RWPE2 (cell line): ENCODE results near the gene TLE2.
A peak's percentile ranks its signal among the peaks of the same experiment; 100 is the strongest.

Source experiments
- ATAC-seq: fragments of 200-7000 bp; cut with Tn5 transposase; 3 replicates; pipeline ENCODE4 v1.9.1; 2021; ENCODE audit warnings: low read depth
- DNase-seq: peaks from one replicate; pipeline ENCODE4 v3.0.0-alpha.2; 2020; ENCODE audit warnings: low spot score
- H3K27ac ChIP-seq: fragments of 450-650 bp; 2 replicates; pipeline ENCODE4 v1.5.1; 2017; ENCODE audit warnings: mild to moderate bottlenecking; ENCODE audit not compliant: poor library complexity, severe bottlenecking
- H3K27me3 ChIP-seq: fragments of 250-450 bp; sonication (Bioruptor Pico); 2 replicates; pipeline ENCODE4 v1.5.1; 2021; ENCODE audit warnings: mild to moderate bottlenecking, moderate library complexity; ENCODE audit not compliant: insufficient read depth, poor library complexity, severe bottlenecking
- H3K36me3 ChIP-seq: fragments of 250-450 bp; sonication (Bioruptor Pico); 2 replicates; pipeline ENCODE4 v1.5.1; 2020; ENCODE audit warnings: low read depth, mild to moderate bottlenecking, moderate library complexity
- H3K4me1 ChIP-seq: fragments of 250-450 bp; sonication (Bioruptor Pico); 2 replicates; pipeline ENCODE4 v1.5.1; 2021; ENCODE audit warnings: mild to moderate bottlenecking, moderate library complexity; ENCODE audit not compliant: insufficient read depth, poor library complexity, severe bottlenecking
- H3K4me3 ChIP-seq: fragments of 250-450 bp; sonication (Bioruptor Pico); 2 replicates; pipeline ENCODE4 v1.5.1; 2021; ENCODE audit warnings: mild to moderate bottlenecking, moderate library complexity; ENCODE audit not compliant: severe bottlenecking
- H3K9me3 ChIP-seq: fragments of 250-450 bp; sonication (Bioruptor Pico); 2 replicates; pipeline ENCODE4 v1.5.1; 2021; ENCODE audit warnings: mild to moderate bottlenecking, moderate library complexity; ENCODE audit not compliant: severe bottlenecking
- CTCF ChIP-seq: fragments of 450-650 bp; IDR thresholded peaks from one replicate; pipeline ENCODE4 v1.5.1; 2017; ENCODE audit warnings: mild to moderate bottlenecking, moderate library complexity; ENCODE audit not compliant: poor library complexity, severe bottlenecking

Gene TLE2

GRCh38 chr19:3034406-3034655 lies 5.3 kb upstream of the TLE2 start:
- no peak overlapping the region for H3K4me3 ChIP-seq

DNA sequence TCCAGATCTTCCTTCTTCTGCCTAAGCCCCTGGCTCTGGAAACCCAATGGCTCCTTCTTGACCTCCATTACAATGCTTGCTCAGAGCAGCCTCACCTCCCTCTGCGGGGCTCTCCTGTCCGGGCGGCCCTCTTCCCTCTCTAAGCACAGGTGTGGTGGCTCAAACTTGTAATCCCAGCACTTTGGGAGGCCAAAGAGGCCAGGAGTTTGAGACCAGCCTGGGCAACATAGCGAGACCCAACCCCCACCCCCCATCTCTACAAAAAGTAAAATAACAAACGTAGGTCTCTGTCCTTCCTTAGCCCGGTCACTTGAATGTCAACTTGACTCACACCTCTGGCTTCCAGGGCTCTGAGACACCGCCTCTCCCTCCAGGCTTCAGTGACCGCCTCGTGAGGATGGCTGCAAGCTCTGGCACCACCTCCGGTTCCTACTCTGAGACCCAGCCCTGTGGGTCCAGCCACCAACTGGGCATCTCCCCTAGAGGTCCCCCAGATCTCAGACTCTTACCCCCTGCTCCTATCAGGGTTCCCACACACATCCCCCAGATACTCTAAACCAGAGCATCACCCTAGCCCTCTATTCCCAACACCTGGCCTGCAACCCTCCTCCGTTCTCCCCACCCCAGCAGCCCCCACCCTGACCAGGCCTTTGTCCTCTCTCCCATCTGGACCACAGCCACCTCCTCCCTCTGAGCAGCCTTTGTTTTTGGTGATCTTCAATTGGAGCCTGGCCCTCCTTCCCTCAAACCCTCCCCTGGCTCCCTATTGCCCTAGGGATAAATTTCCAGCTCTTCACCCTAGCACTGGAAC lies 4.7 kb upstream of the TLE2 start:
- ATAC-seq, result no peak
- H3K27me3 ChIP-seq, result no peaks in the 10 kb centered on the region
- H3K27ac ChIP-seq, result no peak overlapping the region
- H3K4me1 ChIP-seq, result no peaks in the 10 kb centered on the region
- no peak for TF ChIP-seq CTCF
- no peak for DNase-seq
- H3K36me3 ChIP-seq, result no peaks in the 10 kb centered on the region
- H3K9me3 ChIP-seq, result no peaks in the 10 kb centered on the region
- H3K4me3 ChIP-seq, result no peak overlapping the region

More at GRCh38 chr19:3034406-3034655, 5.3 kb upstream of the TLE2 start:
- ATAC-seq (no peak), DNase-seq (no peak)
- TF ChIP-seq CTCF, result no peak
- H3K36me3 ChIP-seq, result no peaks in the 10 kb centered on the region
- H3K27ac ChIP-seq, result peak overlapping the region; percentile 70
- H3K4me1 ChIP-seq, result no peaks in the 10 kb centered on the region
- H3K27me3 ChIP-seq, result no peaks in the 10 kb centered on the region
- H3K9me3 ChIP-seq, result no peaks in the 10 kb centered on the region

DNA sequence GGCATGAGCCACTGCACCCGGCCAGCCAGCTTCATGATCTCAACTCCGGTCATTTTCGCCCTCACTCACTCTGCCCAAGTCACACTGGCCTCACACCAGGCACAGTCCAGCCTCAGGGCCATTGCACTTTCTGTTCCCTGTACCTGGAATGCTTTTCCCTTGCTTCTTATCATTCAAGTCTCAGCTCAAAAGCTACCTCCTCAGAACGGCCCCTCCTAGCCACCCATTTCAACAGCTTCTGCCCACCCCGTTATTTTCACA lies 2.5 kb upstream of the TLE2 start:
- H3K4me3 ChIP-seq, result no peak overlapping the region
- H3K27ac ChIP-seq, result no peak overlapping the region
- no peaks in the 10 kb centered on the region for H3K9me3 ChIP-seq
- DNase-seq, result no peak
- H3K27me3 ChIP-seq, result no peaks in the 10 kb centered on the region
- no peaks in the 10 kb centered on the region for H3K36me3 ChIP-seq
- H3K4me1 ChIP-seq, result no peaks in the 10 kb centered on the region
- no peak for ATAC-seq
- no peak for TF ChIP-seq CTCF

- H3K4me1 ChIP-seq, result no peaks in the 10 kb centered on the region
- no peaks in the 10 kb centered on the region for H3K36me3 ChIP-seq
- no peak for DNase-seq
- no peaks in the 10 kb centered on the region for H3K9me3 ChIP-seq
- H3K27me3 ChIP-seq, result no peaks in the 10 kb centered on the region
- peak overlapping the region; percentile 44 for H3K4me3 ChIP-seq
- peak; percentile 14; the same call in 1 of the 3 replicates for ATAC-seq
- no peak overlapping the region for H3K27ac ChIP-seq
- no peak for TF ChIP-seq CTCF
These were observed 595 bp downstream of the TLE2 start for GRCh38 chr19:3028305-3029064.

DNA sequence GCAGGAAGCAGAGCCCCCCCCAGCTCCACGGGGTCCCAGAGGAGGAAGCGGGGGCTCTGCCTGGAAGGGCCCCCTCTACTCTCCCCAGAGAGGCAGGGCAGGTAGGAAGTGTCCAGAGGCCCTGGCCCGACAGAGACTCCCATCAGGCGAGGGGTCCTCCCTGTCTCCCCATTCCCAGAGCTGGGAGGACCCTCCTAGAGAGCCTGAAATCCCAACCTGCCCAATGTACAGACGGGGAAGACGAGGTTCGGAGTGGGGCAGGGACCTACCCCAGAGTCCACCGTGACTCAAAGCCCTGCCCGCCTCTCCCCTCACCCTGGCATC lies 1.1 kb downstream of the TLE2 start:
- ATAC-seq, result no peak
- no peaks in the 10 kb centered on the region for H3K27me3 ChIP-seq

More for the DNA sequence above, 1.1 kb downstream of the TLE2 start:
- Histone ChIP-seq H3K27ac (no peak overlapping the region), H3K36me3 (no peaks in the 10 kb centered on the region), H3K4me3 (no peak overlapping the region), H3K9me3 (no peaks in the 10 kb centered on the region), H3K4me1 (no peaks in the 10 kb centered on the region)
- no peak for DNase-seq
- no peak for TF ChIP-seq CTCF
